Measurements from ENCODE around the gene PCDHGC4.

The PCDHGC4 gene

DNA sequence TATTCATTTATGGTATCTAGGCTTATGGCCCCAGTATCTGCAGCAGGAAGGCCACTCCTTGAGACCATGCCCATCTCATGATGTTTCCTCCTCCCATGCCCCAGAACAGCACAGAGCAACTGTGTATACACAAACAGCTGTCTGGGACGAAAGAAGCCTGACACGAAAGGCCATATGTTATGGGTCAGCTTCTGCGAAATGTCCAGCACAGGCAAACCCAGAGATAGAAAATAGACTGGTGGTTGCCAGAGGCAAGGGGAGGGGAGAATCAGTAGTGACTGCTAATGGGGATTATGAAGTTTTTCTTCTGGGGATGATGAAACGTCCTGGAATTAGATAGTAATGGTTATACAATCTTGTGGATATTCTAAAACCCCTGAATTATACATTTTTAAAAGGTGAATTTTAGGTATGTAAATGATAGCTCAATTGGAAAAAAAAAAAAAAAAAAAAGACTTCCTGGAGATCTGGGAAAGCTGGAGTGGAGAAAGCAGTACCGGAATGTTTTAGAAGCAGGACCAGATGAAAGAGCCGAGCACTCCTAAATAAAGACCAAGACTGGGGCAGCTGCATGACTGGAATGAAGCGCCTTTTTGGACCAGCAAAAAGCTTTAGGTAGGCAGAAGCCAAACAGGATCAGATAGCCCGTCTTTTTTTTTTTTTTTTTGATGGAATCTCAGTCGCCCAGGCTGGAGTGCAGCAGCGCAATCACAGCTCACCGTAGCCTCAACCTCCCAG, 33.2 kb downstream of the PCDHGC4 start:
- TF ChIP-seq, protein P1, sequence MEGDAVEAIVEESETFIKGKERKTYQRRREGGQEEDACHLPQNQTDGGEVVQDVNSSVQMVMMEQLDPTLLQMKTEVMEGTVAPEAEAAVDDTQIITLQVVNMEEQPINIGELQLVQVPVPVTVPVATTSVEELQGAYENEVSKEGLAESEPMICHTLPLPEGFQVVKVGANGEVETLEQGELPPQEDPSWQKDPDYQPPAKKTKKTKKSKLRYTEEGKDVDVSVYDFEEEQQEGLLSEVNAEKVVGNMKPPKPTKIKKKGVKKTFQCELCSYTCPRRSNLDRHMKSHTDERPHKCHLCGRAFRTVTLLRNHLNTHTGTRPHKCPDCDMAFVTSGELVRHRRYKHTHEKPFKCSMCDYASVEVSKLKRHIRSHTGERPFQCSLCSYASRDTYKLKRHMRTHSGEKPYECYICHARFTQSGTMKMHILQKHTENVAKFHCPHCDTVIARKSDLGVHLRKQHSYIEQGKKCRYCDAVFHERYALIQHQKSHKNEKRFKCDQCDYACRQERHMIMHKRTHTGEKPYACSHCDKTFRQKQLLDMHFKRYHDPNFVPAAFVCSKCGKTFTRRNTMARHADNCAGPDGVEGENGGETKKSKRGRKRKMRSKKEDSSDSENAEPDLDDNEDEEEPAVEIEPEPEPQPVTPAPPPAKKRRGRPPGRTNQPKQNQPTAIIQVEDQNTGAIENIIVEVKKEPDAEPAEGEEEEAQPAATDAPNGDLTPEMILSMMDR (conservative IDR thresholded peaks at IDR 0.05) = no peak
- no peak for TF ChIP-seq ZFX (IDR thresholded peaks at IDR 0.05)
- no peak overlapping the region for H3K27ac ChIP-seq

DNA sequence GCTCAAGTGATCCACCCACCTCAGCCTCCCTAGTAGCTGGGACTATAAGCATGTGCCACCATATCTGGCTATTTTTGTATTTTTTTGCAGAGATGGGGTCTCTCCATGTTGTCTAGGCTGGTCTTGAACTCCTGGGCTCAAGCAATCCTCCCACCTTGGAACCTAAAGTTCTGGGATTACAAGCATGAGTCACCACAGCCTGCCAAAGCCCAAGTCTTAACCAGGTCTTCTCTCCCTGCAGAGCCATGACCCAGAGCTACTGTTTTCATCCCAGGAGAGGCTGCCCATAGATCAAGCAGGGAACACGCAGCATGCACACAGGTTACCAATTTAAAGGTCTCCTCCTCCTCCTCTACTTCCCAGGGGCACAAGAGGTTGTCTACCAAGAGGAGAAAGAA, 33.8 kb downstream of the PCDHGC4 start:
- no peak overlapping the region for H3K27ac ChIP-seq
- TF ChIP-seq, protein P1 (conservative IDR thresholded peaks at IDR 0.05) = no peak

DNA sequence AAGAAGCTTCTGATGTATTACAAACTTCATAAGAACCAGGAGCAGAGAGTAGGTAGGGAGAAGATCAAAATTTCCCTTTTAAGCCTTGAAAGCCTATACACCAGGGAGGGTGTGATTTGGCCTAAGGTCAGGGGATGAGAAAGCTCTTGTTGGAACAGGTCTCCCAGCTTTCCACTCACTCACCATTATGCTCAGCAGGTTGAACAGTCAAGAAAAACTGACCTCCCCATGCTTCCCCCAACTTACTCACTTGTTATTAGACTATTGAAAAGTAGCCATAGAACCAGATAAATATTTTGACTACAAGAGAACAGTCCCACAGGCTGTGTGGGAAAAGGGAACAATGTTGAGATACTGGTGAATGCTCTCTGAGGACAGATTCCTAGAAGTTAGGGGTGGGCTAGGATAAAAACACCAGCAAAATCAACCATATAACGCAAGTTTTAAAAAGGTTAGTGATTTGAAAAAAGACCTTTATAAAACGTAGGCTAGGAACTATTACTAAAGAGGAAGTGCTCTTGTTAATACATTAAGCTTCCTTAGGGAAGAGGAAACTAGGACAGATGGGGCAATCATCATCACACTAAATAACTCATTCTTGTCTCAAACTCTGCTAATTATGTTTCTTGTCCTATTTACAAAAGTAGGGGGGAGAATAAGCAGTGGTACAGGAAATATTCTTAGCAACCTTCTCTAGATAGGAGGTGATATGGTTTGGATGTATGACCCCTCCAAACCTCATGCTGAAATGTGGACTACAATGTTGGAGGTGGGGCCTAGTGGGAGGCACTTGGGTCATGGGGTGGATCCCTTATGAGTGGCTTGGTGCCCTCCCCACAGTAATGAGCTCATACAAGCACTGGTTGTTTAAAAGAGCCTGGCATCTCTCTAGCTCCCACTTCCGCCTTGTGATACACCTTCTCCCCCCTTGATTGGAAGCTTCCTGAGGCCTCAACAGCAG, 35.1 kb downstream of the PCDHGC4 start:
- TF ChIP-seq, protein P1 (conservative IDR thresholded peaks at IDR 0.05) = no peak
- no peak for TF ChIP-seq ZFX (IDR thresholded peaks at IDR 0.05)
- H3K27ac ChIP-seq = no peak overlapping the region

DNA sequence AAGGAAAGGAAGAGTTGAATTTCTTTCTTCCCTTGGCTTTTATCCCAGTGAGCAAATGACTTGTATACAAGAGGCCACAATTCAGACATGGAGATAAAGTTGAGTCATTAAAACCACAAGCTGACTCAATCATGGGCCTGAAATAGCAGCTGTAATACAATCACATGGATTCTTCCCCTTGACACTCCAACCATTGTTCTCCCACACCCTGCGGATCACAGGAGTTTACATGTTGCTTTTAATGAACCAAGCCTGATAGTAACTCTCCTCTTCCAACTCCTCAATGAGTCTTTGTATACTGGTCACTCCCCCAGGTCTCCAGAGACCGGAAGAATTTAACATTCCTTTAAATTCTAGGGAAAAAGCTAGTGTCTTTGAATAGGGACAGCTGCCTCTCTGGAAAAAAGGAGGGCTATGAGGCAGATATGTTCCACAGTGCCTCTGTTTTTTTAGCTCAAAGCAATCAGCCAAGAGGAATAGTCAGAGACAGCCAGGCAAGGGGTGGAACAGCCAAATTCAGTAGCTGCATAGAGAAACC, 36.5 kb downstream of the PCDHGC4 start:
- TF ChIP-seq, protein P1 (conservative IDR thresholded peaks at IDR 0.05) = no peak
- TF ChIP-seq ZFX (IDR thresholded peaks at IDR 0.05) = no peak
- H3K27ac ChIP-seq = no peak overlapping the region

DNA sequence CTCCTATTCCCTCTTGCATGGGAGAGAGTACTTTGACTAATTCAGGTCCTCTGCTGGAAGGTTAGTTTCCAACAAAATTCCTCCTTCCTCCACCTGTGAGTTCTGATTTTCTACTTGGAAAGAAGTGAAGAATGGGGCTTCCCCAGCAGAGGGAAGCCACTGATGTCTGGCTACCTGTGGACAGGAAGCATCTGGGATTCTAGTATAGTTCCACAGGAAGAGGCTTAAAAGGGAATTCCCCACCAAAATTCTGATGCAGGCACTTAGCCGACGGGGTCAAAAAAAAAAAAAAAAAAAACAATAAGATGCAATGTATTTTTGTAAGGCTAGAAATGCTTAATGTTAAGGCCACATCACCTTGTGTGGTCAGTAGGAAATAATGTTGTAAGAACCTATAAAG, 37.5 kb downstream of the PCDHGC4 start:
- H3K27ac ChIP-seq = no peak overlapping the region
- TF ChIP-seq, protein P1 (conservative IDR thresholded peaks at IDR 0.05) = no peak
- TF ChIP-seq ZFX (IDR thresholded peaks at IDR 0.05) = no peak

DNA sequence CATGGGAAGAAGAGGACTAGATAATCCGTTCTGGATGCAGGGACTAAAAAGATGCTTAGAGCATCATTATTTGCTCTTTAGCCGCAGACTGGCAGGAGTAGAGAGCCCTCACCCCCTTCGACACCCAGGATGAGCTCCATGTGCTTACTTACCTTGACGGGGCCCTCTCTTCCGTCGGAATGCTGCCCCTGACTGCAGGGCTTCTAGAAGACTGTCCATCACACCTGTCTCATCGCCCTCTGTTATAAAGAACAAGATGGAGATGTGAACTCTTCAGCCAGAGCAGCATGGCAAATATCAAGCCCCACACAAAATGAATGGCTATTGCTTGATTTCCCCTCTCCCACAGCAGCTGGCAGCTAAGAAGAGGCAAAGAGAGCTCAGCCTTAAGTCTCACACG, 39.2 kb downstream of the PCDHGC4 start:
- TF ChIP-seq, protein P1 (conservative IDR thresholded peaks at IDR 0.05) = no peak
- TF ChIP-seq ZFX (IDR thresholded peaks at IDR 0.05) = no peak
- H3K27ac ChIP-seq = no peak overlapping the region
